ENCODE measurements around the gene MICALL2. TPM values are rescaled to one million over a fixed set of nuclear protein-coding genes. Genes with fewer than 3 reads are reported as not detected.

Gene MICALL2
- total and polyA plus RNA-seq, 7 experiments from 2014 or later = 0.37 to 5.0 (median 2.3) TPM

- intact Hi-C loops (cut with micrococcal nuclease) = no loop called here
- H3K4me1 ChIP-seq (ENCODE audit: control insufficient read depth in 2 of 2, insufficient read depth in 2 of 2, low read length in 2 of 2) = peaks cover 18 to 35% of the 10 kb centered on the region in 2 donors
- ATAC-seq (no peak), DNase-seq (no peak)
- peaks cover 0 to 4% (median 0%) of the 10 kb centered on the region in 5 donors for H3K27me3 Mint-ChIP-seq
- H3K9me3 ChIP-seq (ENCODE audit: control insufficient read depth in 2 of 3, low read length in 3 of 3) = no peaks in the 10 kb centered on the region
- POLR2A ChIA-PET = interaction anchor here (1.6 kb wide), 1 partner anchor 30 kb away, joined by 4 read pairs; no protein-coding TSS in a partner anchor
- H3K27me3 ChIP-seq (ENCODE audit: control insufficient read depth in 2 of 2, insufficient read depth in 2 of 2, low read length in 2 of 2) = no peaks in the 10 kb centered on the region
- CTCF ChIA-PET = no interaction called here
- H3K36me3 Mint-ChIP-seq = peaks cover 0 to 13% (median 5%) of the 10 kb centered on the region in 5 donors
- H3K27ac Mint-ChIP-seq = peak overlapping the region in 8 of 9 donors; percentile 34 to 87 (median 67)
- peaks cover 0 to 2% (median 0%) of the 10 kb centered on the region in 11 donors for H3K9me3 Mint-ChIP-seq
- peaks cover 32 to 52% (median 35%) of the 10 kb centered on the region in 7 donors for H3K4me1 Mint-ChIP-seq
- H3K4me3 ChIP-seq (ENCODE audit: low read length) = peak overlapping the region; percentile 77
- H3K36me3 ChIP-seq (ENCODE audit: control insufficient read depth in 2 of 3, insufficient read depth in 3 of 3, low read length in 3 of 3) = peaks cover 0 to 46% (median under 1%) of the 10 kb centered on the region in 3 experiments
- no peak overlapping the region for H3K27ac ChIP-seq (ENCODE audit: low read depth, low read length)
- peak overlapping the region; percentile 63 to 94 (median 86) for H3K4me3 Mint-ChIP-seq
These were observed 43.6 kb upstream of the MICALL2 start for GRCh38 chr7:1502845-1503244.

GRCh38 chr7:1501487-1502270 is 42.4 kb upstream of the MICALL2 start:
- peaks cover 0 to 19% (median 5%) of the 10 kb centered on the region in 5 donors for H3K36me3 Mint-ChIP-seq

GRCh38 chr7:1500064-1500807 is 41.0 kb upstream of the MICALL2 start:
- peaks cover 0 to 2% (median 0%) of the 10 kb centered on the region in 11 donors for H3K9me3 Mint-ChIP-seq
- ATAC-seq (no peak), DNase-seq (no peak)
- H3K4me1 ChIP-seq (ENCODE audit: control insufficient read depth in 2 of 2, insufficient read depth in 2 of 2, low read length in 2 of 2) = peaks cover 18 to 21% of the 10 kb centered on the region in 2 donors
- intact Hi-C loops (cut with micrococcal nuclease) = no loop called here
- H3K4me3 Mint-ChIP-seq = peak overlapping the region in 1 of 10 donors; percentile 13
- no peaks in the 10 kb centered on the region for H3K27me3 ChIP-seq (ENCODE audit: control insufficient read depth in 2 of 2, insufficient read depth in 2 of 2, low read length in 2 of 2)
- ChIA-PET CTCF (no interaction called here), POLR2A (interaction anchor here (0.6 kb wide), 1 partner anchor 856 kb away, joined by 3 read pairs; no protein-coding TSS in a partner anchor)
- no peak overlapping the region for H3K27ac Mint-ChIP-seq
- peaks cover 0 to 19% (median 5%) of the 10 kb centered on the region in 5 donors for H3K36me3 Mint-ChIP-seq
- no peaks in the 10 kb centered on the region for H3K27me3 Mint-ChIP-seq
- H3K4me1 Mint-ChIP-seq = peaks cover 19 to 28% (median 24%) of the 10 kb centered on the region in 7 donors
- H3K4me3 ChIP-seq (ENCODE audit: low read length) = no peak overlapping the region
- H3K9me3 ChIP-seq (ENCODE audit: control insufficient read depth in 2 of 3, low read length in 3 of 3) = no peaks in the 10 kb centered on the region
- no peak overlapping the region for H3K27ac ChIP-seq (ENCODE audit: low read depth, low read length)
- peaks cover 0 to 72% (median 4%) of the 10 kb centered on the region in 3 experiments for H3K36me3 ChIP-seq (ENCODE audit: control insufficient read depth in 2 of 3, insufficient read depth in 3 of 3, low read length in 3 of 3)

More at GRCh38 chr7:1501487-1502270, 42.4 kb upstream of the MICALL2 start:
- ChIA-PET CTCF (no interaction called here), POLR2A (interaction anchor here (0.6 kb wide), 1 partner anchor 67 kb away, joined by 3 read pairs; no protein-coding TSS in a partner anchor)
- DNase-seq = no peak
- H3K4me3 ChIP-seq (ENCODE audit: low read length) = no peak overlapping the region
- peaks cover 18 to 31% of the 10 kb centered on the region in 2 donors for H3K4me1 ChIP-seq (ENCODE audit: control insufficient read depth in 2 of 2, insufficient read depth in 2 of 2, low read length in 2 of 2)
- intact Hi-C loops (cut with micrococcal nuclease) = no loop called here
- ATAC-seq = no peak
- H3K27ac Mint-ChIP-seq = peak overlapping the region in 3 of 9 donors; percentile 64 to 78 (median 65)
- peak overlapping the region; percentile 41 for H3K27ac ChIP-seq (ENCODE audit: low read depth, low read length)
- peaks cover 28 to 41% (median 30%) of the 10 kb centered on the region in 7 donors for H3K4me1 Mint-ChIP-seq
- no peaks in the 10 kb centered on the region for H3K9me3 ChIP-seq (ENCODE audit: control insufficient read depth in 2 of 3, low read length in 3 of 3)
- H3K27me3 Mint-ChIP-seq = peaks cover 0 to 2% (median 0%) of the 10 kb centered on the region in 5 donors
- peaks cover 0 to 58% (median 4%) of the 10 kb centered on the region in 3 experiments for H3K36me3 ChIP-seq (ENCODE audit: control insufficient read depth in 2 of 3, insufficient read depth in 3 of 3, low read length in 3 of 3)
- no peaks in the 10 kb centered on the region for H3K27me3 ChIP-seq (ENCODE audit: control insufficient read depth in 2 of 2, insufficient read depth in 2 of 2, low read length in 2 of 2)
- H3K9me3 Mint-ChIP-seq = peaks cover 0 to 2% (median 0%) of the 10 kb centered on the region in 11 donors
- H3K4me3 Mint-ChIP-seq = peak overlapping the region; percentile 63 to 94 (median 86)

- Mint-ChIP-seq H3K27ac (no peak overlapping the region), H3K27me3 (no peaks in the 10 kb centered on the region), H3K4me1 (peaks cover 16 to 28% (median 22%) of the 10 kb centered on the region in 7 donors), H3K9me3 (peaks cover 0 to 2% (median 0%) of the 10 kb centered on the region in 11 donors), H3K36me3 (peaks cover 0 to 19% (median 5%) of the 10 kb centered on the region in 5 donors), H3K4me3 (peak overlapping the region in 1 of 10 donors; percentile 45)
- no peak for ATAC-seq
- peaks cover 18% of the 10 kb centered on the region in 2 donors for H3K4me1 ChIP-seq (ENCODE audit: control insufficient read depth in 2 of 2, insufficient read depth in 2 of 2, low read length in 2 of 2)
- H3K27me3 ChIP-seq (ENCODE audit: control insufficient read depth in 2 of 2, insufficient read depth in 2 of 2, low read length in 2 of 2) = no peaks in the 10 kb centered on the region
- intact Hi-C loops (cut with micrococcal nuclease) = no loop called here
- ChIA-PET POLR2A (no interaction called here), CTCF (no interaction called here)
- H3K36me3 ChIP-seq (ENCODE audit: control insufficient read depth in 2 of 3, insufficient read depth in 3 of 3, low read length in 3 of 3) = peaks cover 0 to 80% (median 4%) of the 10 kb centered on the region in 3 experiments
- no peak overlapping the region for H3K4me3 ChIP-seq (ENCODE audit: low read length)
- H3K27ac ChIP-seq (ENCODE audit: low read depth, low read length) = no peak overlapping the region
- DNase-seq = no peak
- no peaks in the 10 kb centered on the region for H3K9me3 ChIP-seq (ENCODE audit: control insufficient read depth in 2 of 3, low read length in 3 of 3)
These were observed 40.2 kb upstream of the MICALL2 start for GRCh38 chr7:1499367-1500029.

- Mint-ChIP-seq H3K4me3 (no peak overlapping the region), H3K9me3 (peaks cover 0 to 2% (median 0%) of the 10 kb centered on the region in 11 donors), H3K36me3 (peaks cover 0 to 19% (median 5%) of the 10 kb centered on the region in 5 donors), H3K27ac (no peak overlapping the region), H3K27me3 (no peaks in the 10 kb centered on the region), H3K4me1 (peaks cover 12 to 28% (median 21%) of the 10 kb centered on the region in 7 donors)
- no peak overlapping the region for H3K27ac ChIP-seq (ENCODE audit: low read depth, low read length)
- peaks cover 17 to 18% of the 10 kb centered on the region in 2 donors for H3K4me1 ChIP-seq (ENCODE audit: control insufficient read depth in 2 of 2, insufficient read depth in 2 of 2, low read length in 2 of 2)
- H3K4me3 ChIP-seq (ENCODE audit: low read length) = no peak overlapping the region
- POLR2A ChIA-PET = no interaction called here
- no peaks in the 10 kb centered on the region for H3K27me3 ChIP-seq (ENCODE audit: control insufficient read depth in 2 of 2, insufficient read depth in 2 of 2, low read length in 2 of 2)
- CTCF ChIA-PET = no interaction called here
- no peaks in the 10 kb centered on the region for H3K9me3 ChIP-seq (ENCODE audit: control insufficient read depth in 2 of 3, low read length in 3 of 3)
- peaks cover 0 to 88% (median 4%) of the 10 kb centered on the region in 3 experiments for H3K36me3 ChIP-seq (ENCODE audit: control insufficient read depth in 2 of 3, insufficient read depth in 3 of 3, low read length in 3 of 3)
- ATAC-seq (no peak), DNase-seq (no peak)
- intact Hi-C loops (cut with micrococcal nuclease) = no loop called here
These were observed 39.4 kb upstream of the MICALL2 start for GRCh38 chr7:1498370-1499305.
